ENCODE measurements around the gene TAF4.
A peak's percentile ranks its signal among the peaks of the same experiment; 100 is the strongest.
"Not testable (repeated sequence)": the region's sequence is repeated elsewhere in the genome, so short reads cannot be mapped to it uniquely, and the experiment has no call there.

Gene TAF4

GRCh38 chr20:62080249-62080990 lies 14.7 kb upstream of the TAF4 start:
- no peak for DNase-seq (ENCODE audit: low spot score)

DNA sequence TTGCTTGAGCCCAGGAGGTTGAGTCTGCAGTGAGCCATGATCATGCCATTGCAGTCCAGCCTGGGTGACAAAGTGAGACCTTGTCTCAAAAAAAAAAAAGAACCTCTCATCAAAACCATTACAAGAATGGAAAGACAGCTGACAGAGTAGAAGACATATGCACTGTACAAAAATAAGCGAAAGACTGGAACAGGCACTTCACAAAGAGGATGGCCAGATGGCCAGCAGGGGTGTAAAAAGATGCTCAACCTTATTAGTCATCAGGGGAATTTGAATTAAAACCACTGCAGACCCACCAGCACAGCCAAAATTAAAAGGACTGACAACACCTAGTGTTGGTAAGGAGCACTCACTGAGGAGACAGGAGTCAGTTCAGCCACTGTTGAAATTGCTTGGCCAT lies 13.5 kb upstream of the TAF4 start:
- no peak for DNase-seq (ENCODE audit: low spot score)

GRCh38 chr20:62073323-62073722 lies 7.6 kb upstream of the TAF4 start:
- no peak for DNase-seq (ENCODE audit: low spot score)

DNA sequence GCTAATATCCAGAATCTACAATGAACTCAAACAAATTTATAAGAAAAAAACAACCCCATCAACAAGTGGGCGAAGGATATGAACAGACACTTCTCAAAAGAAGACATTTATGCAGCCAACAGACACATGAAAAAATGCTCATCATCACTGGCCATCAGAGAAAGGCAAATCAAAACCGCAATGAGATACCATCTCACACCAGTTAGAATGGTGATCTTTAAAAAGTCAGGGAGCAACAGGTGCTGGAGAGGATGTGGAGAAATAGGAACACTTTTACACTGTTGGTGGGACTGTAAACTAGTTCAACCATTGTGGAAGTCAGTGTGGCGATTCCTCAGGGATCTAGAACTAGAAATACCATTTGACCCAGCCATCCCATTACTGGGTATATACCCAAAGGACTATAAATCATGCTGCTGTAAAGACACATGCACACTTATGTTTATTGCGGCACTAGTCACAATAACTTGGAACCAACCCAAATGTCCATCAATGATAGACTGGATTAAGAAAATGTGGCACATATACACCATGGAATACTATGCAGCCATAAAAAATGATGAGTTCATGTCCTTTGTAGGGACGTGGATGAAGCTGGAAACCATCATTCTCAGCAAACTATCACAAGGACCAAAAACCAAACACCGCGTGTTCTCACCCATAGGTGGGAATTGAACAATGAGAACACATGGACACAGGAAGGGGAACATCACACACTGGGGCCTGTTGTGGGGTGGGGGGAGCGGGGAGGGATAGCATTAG lies 6.2 kb upstream of the TAF4 start:
- DNase-seq (ENCODE audit: low spot score), result not testable (repeated sequence)

DNA sequence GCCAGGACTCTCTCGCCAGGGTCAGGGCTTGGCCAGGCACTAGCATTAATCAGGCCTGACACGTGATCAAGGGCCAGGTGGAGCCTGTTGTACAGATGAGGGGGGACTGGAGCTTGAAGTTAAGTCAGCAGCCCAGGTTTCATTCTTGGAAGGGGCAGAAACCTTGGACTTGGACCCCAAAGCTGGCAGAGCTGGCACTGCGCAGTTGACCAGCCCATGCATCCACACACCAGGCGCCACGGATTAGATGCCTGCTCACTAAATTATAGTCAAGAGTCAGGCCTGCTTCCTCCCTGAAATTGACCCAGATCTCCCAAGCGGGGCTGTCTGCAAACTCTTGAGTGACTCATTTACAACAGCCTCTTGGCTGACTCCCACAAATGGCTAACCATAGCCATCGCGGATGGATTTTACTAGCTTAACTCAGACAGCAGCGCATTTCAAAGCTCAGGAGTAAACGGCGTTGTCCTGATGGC lies 4.1 kb upstream of the TAF4 start:
- no peak for DNase-seq (ENCODE audit: low spot score)

GRCh38 chr20:62068997-62069396 lies 3.3 kb upstream of the TAF4 start:
- DNase-seq (ENCODE audit: low spot score), result no peak

- no peak for DNase-seq (ENCODE audit: low spot score)
These were observed 2.0 kb upstream of the TAF4 start for GRCh38 chr20:62067547-62068260.

DNA sequence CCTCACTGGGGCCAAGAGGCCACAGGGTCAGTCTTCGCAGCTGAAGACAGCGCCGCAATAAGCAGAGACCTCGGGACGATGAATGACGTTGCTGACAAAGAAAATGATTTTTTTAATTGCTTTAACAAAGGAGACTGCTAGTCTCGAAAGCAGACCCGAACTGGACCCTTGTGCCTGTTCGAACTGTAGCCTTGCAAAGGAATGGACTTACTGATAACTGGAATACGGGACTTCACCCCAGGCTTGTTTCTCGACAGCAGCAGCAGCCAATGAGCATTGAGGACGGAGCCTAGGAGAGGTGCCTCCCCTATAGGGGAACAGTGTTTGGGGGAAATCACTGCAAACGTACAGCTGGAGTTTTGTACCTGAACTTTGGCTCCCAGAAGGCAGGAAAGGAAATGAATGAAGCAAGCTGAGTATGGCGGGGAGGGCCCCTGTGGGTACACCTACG lies 1.3 kb upstream of the TAF4 start:
- peak; percentile 85 for DNase-seq (ENCODE audit: low spot score)

DNA sequence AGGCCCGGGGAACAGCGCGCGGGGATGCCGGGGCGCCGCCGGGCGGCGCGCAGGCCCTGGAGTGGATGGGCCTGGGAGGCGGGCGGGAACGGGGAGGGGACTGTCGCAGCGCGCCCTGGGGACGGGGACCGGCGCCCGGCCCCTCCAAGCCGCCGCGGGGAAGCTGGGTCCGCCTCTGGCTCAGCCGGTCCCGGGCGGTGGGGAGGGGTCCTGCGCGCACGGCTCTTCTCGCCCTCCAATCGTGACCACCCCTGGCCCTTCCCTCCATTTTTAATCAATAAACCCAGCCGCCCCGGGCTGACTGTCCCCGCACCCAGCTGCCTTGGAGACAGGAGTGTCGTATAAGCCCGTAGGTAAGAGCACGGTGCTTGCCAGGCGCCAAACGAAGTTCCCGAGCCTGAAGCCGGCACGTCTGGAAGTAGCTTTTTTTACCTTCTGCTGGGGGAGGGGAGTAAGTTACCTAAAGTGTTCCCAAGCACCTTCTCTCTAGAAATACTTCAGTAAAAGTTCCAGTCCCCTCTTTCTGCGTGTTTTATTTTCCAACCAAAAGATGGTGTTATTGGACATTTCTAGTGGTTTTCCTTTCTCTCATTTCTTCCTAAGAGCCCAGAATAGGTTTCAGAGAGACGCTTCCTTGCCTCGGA lies 780 bp upstream of the TAF4 start:
- DNase-seq (ENCODE audit: low spot score), result peak; percentile 75

DNA sequence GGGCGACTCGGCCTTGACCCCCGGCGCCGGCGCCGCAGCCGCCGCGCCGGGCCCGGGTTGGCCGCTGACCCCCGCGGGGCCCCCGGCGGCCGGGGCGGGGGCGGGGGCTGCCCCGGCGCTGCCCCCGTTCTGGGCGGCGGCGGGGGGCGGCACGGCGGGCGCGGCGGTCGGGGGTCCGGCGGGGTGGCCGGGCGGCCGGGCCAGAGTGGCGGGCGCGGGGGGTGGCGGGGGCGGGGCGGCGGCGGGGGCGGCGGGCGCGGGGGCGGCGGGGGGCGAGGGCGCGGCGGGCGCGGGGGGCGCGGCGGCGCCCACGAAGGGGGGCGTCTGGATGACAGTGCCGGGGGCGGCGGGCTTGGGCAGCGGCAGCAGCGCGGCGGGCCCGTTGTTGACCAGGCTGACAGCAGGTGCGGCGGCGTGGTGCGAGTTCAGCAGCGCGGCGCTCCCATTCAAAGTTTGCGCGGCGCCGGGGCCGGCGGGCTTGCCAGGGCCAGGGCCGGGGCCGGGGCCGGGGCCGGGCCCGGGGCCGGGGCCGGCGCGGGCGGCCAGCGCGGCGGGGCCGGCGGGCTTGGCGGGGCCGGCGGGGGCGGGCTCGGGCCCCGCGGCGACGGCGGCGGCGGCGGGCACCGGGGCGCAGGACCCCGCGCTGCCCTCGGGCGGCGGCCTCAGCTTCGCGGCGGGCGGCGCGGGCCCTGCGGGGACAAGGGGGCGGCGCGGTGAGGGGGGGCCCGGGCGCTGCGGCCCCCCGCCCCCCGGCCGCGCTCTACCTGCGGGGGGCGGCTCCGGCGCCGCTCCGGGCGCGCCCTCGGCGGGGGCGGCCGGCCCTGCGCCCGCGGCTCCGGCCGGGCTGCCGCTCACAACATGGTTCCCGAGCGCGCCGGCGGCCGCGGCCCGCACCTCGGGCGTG lies 659 bp downstream of the TAF4 start:
- DNase-seq (ENCODE audit: low spot score), result no peak

GRCh38 chr20:62063981-62064769 lies 1.5 kb downstream of the TAF4 start:
- DNase-seq (ENCODE audit: low spot score), result peak; percentile 79

DNA sequence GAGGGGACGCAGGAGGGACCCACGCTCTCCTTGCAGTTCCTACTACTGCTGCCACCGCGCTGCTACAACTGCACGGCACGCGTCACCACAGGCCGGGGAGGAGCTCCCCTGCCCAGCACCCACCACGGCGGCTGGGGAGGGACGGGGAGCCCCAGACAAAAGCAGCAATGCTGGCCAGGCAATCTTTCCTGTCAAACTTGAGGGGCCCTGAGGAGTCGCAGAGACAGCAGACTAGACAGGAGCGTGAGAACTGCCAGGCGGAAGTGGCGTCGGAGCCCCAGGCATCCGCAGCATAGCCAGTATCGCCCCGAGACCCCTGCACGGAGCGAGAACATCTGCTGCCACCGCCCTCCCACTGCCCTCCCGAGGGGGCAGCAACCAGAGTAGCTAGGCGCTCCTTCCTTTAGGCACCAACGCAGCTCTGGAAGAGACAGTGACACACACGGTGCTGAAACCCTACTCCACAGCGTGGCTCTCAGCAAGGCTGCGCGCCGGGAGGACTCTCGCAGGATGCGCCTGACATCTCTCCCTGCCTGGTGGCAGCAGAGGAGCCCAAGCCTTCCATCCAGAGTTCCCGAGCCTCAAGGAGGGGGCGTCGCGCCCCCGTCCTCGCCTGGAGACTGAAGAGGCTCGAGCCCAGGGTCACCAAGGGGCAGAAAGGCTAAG lies 2.2 kb downstream of the TAF4 start:
- DNase-seq (ENCODE audit: low spot score), result no peak

DNA sequence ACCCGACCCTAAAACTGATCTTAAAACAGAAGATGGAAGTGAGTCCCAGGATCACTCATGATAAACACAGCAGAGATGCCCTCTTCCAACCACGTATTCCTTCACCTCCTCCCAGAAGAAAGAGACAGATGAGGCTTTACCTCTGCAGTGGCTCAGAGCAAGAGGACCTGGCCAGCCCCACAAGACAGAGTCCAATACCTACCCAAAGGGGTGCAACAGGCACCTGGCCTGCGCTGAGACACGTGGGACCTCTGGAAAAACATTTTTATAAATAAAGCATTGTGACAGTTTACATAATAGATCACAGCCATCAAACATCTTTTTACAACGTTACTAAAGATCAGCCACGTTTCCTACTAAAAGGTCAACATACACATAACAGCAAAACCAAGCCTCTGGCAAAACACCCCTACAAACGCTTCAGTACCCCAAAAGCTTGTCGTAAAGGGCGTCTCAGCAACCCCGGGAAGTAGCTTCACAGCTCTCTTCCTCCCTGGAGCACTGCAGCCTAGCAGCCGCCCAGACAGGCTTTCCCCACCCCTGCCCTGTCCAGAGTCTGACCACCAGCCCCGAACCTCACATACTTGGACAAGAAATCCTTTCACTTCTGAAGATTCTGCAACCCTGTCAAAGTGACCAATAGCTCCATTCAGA lies 2.9 kb downstream of the TAF4 start:
- no peak for DNase-seq (ENCODE audit: low spot score)

DNA sequence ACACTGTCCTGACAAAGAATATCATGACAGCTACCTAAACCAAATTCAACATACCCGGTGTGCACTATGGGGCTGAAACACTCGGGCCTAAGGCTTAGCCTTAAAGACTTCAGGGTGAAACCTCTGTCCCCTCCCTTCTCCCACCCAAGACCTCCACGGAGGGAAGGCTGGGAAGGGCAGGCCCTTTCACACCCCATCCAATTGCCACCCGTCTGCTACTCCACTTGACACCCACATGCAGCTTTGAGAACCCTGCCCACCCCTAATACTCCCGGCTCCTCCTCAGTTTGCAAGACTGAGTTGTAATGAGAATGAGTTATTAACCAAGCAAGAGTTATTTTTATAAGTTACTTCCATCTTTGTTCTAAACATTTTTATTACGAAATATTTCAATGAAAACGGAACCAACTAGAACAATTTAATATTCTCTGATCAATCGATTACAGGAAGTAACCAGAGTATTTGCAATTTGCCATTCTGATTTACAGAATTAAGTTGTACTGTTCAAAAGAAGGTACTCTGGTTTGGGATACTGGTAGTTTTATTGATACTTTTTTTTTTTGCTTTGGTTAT lies 3.7 kb downstream of the TAF4 start:
- no peak for DNase-seq (ENCODE audit: low spot score)

DNA sequence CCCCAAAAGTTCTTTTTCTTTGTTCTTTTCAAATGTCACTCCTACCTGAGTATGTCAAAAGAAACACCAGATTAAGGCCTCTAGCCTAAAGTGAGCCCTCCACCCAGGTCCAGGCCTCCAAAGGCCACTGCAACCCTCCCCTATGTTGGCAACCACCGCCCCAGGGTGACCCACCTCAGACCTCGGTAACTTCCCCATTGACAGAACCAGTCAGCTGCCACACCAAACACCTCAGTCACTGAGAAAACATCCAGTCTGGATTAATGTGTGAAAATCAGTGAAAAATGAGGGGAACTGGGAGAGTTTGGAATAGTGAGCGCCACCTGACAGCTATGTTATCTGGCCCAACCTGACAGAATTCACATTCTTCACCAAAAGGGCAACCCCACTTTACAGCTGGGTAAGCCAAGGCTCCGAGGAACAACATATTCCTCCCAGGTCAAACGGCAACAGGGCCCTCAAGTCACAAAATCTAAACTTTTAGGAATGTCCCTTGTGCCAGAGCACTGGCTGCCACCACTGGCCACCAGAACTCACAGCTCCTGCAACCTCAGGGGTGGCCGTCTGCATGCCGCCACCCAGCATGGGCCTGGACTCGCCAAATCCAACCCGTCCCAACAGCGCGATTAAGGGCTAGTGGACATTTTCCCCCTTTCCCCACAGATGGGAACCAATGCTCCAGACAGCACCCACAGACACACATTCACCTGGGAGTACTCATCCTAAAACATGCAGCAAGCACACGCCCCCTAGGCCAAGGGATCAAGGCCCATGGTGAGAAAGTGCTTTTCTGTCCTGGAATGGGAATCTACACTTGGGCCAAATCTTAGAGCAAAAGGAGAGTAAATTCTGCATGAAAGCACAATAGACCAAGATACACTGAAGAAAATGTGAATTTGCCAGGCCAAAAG lies 4.8 kb downstream of the TAF4 start:
- DNase-seq (ENCODE audit: low spot score), result no peak

DNA sequence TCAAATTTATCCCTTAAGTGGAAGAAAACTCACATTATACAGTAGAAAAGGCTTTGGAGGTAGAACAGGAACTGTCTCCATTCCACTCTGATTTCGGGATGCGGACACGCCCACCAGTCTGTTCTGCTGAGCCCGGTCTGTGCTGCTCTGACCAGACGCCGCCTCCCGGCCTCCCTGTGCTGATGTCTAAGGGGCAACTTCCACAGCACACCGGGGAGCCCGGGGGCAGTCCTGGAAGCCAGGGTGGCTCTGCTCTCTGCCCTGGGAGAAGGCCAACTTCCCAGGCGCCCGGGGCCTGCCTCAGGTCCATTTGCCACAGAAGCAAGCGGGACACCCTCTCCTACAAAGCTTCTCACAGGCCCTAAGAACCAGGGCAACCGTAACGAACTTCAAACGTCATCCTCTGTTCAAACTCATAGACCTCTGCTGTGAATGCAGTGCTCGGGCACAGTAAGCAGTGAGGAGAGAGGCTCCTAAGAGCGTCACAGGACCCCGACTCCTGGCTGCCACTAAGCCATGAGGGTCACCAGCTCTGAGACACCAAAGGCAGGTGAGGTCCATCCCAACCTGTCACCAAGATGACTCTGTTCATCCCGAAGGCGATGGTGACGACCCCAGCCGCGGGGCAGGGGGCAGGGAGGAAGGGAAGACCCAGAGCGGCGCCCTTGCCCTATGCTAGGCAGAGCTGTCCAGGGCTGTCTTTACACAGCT lies 5.6 kb downstream of the TAF4 start:
- DNase-seq (ENCODE audit: low spot score), result no peak

DNA sequence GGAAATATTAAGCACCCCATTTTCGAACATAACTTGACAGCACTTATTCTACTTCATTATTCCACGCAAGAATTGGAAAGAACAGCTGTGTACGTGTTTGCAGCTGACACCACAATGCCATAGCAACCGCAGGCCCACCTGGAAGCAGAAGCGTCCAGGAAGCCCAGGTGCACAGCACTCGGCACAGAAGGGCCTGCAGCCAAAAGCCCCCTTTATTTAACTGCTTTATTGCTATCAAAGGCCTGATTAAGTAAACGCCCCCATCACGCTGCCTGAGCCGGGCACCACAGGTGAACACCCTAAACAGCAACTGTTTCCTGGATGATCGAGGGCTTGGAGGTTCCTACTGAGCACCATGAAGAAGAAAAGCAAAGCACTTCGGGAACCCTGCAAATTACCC lies 6.3 kb downstream of the TAF4 start:
- DNase-seq (ENCODE audit: low spot score), result no peak
